Nephron progenitor cell (in vitro differentiated cells): ENCODE results near the gene KCNK16.

Experiments used
- DNase-seq: peaks from one replicate; pipeline ENCODE4 v3.0.0; 2021
- H3K27ac Mint-ChIP-seq: 2 replicates; pipeline ENCODE4 v1.8.0; 2021; ENCODE audit warnings: mild to moderate bottlenecking, moderate library complexity, mixed read lengths
- H3K27me3 Mint-ChIP-seq: 2 replicates; pipeline ENCODE4 v1.8.0; 2021; ENCODE audit warnings: mild to moderate bottlenecking, low read depth, mixed read lengths; ENCODE audit not compliant: poor library complexity
- H3K36me3 Mint-ChIP-seq: 2 replicates; pipeline ENCODE4 v1.8.0; 2021; ENCODE audit warnings: low read depth, mixed read lengths
- H3K4me1 Mint-ChIP-seq: 2 replicates; pipeline ENCODE4 v1.8.0; 2021; ENCODE audit warnings: mixed read lengths
- H3K4me3 Mint-ChIP-seq: 2 replicates; pipeline ENCODE4 v1.8.0; 2021; ENCODE audit warnings: mild to moderate bottlenecking, moderate library complexity, mixed read lengths
- H3K9me3 Mint-ChIP-seq: 2 replicates; pipeline ENCODE4 v1.8.0; 2021; ENCODE audit warnings: mild to moderate bottlenecking, moderate library complexity, mixed read lengths
- CTCF ChIP-seq: fragments of 200-600 bp; sonication (generic); IDR thresholded peaks from 2 replicates; pipeline ENCODE4 v1.5.0; 2021; ENCODE audit warnings: antibody characterized with exemption

Gene KCNK16

GRCh38 chr6:39276379-39276995, 46.0 kb downstream of the KCNK16 start:
- no peak for TF ChIP-seq CTCF
- H3K9me3 Mint-ChIP-seq, result no peaks in the 10 kb centered on the region
- H3K36me3 Mint-ChIP-seq, result no peaks in the 10 kb centered on the region
- H3K4me1 Mint-ChIP-seq, result peaks cover 14% of the 10 kb centered on the region
- H3K4me3 Mint-ChIP-seq, result no peak overlapping the region
- DNase-seq, result no peak
- H3K27me3 Mint-ChIP-seq, result peaks cover 37% of the 10 kb centered on the region
- no peak overlapping the region for H3K27ac Mint-ChIP-seq

- TF ChIP-seq CTCF, result no peak
- no peaks in the 10 kb centered on the region for H3K36me3 Mint-ChIP-seq
Observed at GRCh38 chr6:39274903-39275302, 47.6 kb downstream of the KCNK16 start.

GRCh38 chr6:39274471-39274870, 48.0 kb downstream of the KCNK16 start:
- DNase-seq, result no peak
- peaks cover 10% of the 10 kb centered on the region for H3K4me1 Mint-ChIP-seq
- peaks cover 28% of the 10 kb centered on the region for H3K27me3 Mint-ChIP-seq
- no peak overlapping the region for H3K4me3 Mint-ChIP-seq
- TF ChIP-seq CTCF, result no peak
- H3K27ac Mint-ChIP-seq, result no peak overlapping the region
- H3K36me3 Mint-ChIP-seq, result no peaks in the 10 kb centered on the region
- no peaks in the 10 kb centered on the region for H3K9me3 Mint-ChIP-seq

More at GRCh38 chr6:39274903-39275302, 47.6 kb downstream of the KCNK16 start:
- no peak for DNase-seq
- Mint-ChIP-seq H3K4me3 (no peak overlapping the region), H3K4me1 (peaks cover 11% of the 10 kb centered on the region), H3K9me3 (no peaks in the 10 kb centered on the region), H3K27me3 (peaks cover 30% of the 10 kb centered on the region), H3K27ac (no peak overlapping the region)

GRCh38 chr6:39273406-39273821, 49.1 kb downstream of the KCNK16 start:
- Mint-ChIP-seq H3K4me1 (peaks cover 10% of the 10 kb centered on the region), H3K4me3 (no peak overlapping the region), H3K9me3 (no peaks in the 10 kb centered on the region), H3K27ac (no peak overlapping the region), H3K36me3 (no peaks in the 10 kb centered on the region), H3K27me3 (peaks cover 22% of the 10 kb centered on the region)
- no peak for TF ChIP-seq CTCF
- DNase-seq, result no peak

GRCh38 chr6:39269961-39270360, 52.5 kb downstream of the KCNK16 start:
- peaks cover 9% of the 10 kb centered on the region for H3K27me3 Mint-ChIP-seq
- no peaks in the 10 kb centered on the region for H3K9me3 Mint-ChIP-seq
- no peak for DNase-seq
- H3K27ac Mint-ChIP-seq, result no peak overlapping the region
- no peak overlapping the region for H3K4me3 Mint-ChIP-seq
- H3K36me3 Mint-ChIP-seq, result no peaks in the 10 kb centered on the region
- no peak for TF ChIP-seq CTCF
- peaks cover 14% of the 10 kb centered on the region for H3K4me1 Mint-ChIP-seq

GRCh38 chr6:39268721-39269120, 53.8 kb downstream of the KCNK16 start:
- no peak overlapping the region for H3K4me3 Mint-ChIP-seq
- peaks cover 3% of the 10 kb centered on the region for H3K9me3 Mint-ChIP-seq
- H3K27ac Mint-ChIP-seq, result no peak overlapping the region
- TF ChIP-seq CTCF, result no peak
- H3K36me3 Mint-ChIP-seq, result no peaks in the 10 kb centered on the region
- H3K4me1 Mint-ChIP-seq, result peaks cover 12% of the 10 kb centered on the region
- H3K27me3 Mint-ChIP-seq, result peaks cover 3% of the 10 kb centered on the region
- no peak for DNase-seq
